OCI-M2 (cell line): Measurements from ENCODE around the gene RLN3.
"Not testable (repeated sequence)": the region's sequence is repeated elsewhere in the genome, so short reads cannot be mapped to it uniquely, and the experiment has no call there.

Experiments
- DNase-seq: peaks from one replicate; lab custom pipeline; 2025; ENCODE audit not compliant: unreplicated experiment; lab: John Stamatoyannopoulos, UW

The RLN3 gene

DNA sequence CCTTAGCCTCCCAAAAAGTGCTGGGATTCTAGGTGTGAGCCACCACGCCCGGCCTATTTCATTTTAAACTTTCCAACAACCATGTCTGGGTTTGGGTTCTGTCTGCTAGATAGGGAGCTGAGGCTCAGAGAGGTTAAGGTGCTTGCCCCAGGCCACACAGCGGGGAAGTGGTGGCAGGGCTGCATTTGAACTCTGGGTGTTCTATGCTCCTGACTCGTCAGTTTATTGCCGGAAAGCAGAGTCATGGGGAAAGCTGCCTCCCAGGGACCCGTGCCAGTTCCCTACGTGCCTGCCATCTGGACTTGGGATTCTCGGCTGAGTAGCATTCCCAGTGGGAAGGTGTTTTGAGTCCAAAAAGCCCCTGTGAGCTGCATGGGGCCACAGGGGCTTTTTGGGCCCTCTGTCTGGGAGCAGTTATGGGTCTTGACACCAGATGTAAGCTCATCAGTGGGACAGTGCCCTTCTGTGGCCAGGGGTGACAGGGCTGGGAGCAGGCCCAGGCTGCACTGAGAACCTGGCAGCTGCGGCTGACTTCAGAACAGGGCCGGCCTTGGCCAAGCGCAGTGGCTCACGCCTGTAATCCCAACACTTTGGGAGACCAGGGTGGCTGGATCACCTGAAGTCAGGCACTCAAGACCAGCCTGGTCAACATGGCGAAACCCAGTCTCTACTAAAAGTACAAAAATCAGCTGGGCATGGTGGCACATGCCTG, 32.8 kb upstream of the RLN3 start:
- no peak for DNase-seq

DNA sequence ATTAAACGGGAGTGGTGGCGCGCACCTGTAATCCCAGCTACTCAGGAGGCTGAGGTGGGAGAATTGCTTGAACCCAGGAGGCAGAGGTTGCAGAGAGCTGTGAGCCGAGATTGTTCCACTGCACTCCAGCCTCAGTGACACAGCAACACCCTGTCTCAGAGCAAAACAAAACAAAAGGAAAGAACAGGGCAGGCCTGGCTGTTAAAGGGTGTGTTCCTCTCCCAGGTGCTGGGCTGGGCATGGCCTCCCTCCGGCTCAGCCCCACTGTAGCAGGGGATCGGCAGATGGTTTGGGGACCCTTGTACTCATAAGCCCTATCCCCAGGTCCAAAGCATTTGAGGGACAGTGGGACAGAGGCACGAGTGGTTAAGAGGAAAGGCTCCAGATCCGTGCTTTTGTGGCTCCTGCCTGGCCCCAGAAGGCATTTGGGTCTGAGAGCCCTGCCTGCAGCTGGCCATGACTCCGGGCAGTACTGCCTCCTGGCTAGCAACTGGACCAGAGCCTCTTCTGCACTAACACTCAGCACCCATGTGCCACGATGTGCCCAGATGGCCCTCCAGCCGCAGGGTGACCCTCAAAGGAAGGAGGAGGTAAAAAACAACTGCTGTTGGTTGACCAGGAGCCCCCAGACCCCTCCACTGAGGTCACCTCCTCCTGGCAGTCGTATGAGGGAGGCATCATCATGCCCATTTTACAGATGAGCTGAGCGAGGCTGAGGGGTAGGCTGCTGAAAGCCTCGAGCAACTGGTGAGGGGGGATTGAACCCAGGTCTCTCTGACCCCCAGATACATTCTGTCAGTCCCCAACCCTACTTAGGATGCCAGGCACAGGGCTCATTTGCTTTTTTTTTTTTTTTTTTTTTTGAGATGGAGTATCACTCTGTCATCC, 31.8 kb upstream of the RLN3 start:
- no peak for DNase-seq

DNA sequence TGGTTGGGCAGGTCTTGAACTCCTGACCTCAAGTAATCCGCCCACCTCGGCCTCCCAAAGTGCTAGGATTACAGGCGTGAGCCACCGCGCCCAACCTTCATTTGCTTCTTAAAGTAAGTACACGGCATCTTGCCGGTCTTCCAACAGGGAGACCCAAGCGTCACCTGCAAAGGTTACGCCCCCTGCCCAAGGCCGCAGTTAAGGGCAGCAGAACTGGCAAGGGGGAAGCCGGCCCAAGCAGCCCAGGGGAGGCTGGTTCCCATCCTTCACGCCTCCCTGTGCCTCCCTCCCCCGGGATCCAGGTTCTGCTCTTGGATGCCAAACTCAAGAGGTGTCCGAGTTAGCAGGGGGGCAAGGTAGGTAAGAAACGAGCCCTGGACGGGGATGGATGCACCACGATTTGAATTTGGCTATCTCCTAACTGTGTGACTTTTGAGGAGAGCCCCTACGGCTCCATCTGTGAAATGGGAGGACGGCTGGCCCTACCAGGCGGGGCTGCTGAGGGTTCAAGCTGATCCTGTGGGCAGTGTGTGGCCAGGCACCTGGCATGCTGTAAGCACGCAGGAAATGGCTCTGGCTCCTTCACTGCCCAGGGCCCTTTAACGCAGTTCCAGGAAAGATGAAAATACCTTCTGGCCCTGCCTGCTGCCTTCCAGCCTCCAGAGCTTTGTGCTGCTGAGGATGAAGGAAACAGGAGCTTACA, 30.9 kb upstream of the RLN3 start:
- no peak for DNase-seq

DNA sequence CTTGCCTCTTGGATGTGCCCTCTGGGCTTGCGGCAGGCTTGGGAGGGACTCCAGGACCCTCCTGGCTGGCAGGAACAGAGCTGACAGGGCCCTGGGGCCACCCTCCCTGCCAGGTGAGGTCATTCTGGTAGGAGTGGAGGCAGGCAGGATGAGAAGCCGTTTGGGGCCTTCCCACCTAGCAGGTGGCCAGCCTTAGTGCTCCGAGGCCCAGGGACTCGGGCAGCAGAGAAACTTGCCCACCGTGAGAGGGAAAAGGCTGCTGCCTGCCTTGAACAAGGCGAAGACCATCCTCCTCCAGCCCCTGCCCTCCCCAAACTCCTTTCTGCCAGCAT, 30.4 kb upstream of the RLN3 start:
- DNase-seq, result no peak

DNA sequence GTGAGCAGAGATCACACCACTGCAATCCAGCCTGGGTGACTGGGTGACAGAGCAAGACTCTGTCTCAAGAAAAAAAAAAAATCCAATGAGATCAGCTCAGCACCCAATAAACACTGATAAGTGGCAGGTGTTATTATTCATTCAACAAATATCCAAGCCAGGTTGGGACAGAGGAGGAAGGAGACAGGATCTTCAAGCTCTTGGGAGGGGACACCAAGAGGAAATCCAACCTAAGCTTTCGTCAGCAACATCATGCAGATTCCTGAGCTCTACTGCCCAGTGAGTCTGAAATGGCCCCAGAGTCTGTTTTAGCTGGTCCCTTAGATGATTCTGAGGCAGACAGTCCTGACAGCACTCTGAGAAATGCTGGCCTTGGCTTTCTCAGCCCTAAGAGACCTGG, 29.5 kb upstream of the RLN3 start:
- DNase-seq, result no peak

DNA sequence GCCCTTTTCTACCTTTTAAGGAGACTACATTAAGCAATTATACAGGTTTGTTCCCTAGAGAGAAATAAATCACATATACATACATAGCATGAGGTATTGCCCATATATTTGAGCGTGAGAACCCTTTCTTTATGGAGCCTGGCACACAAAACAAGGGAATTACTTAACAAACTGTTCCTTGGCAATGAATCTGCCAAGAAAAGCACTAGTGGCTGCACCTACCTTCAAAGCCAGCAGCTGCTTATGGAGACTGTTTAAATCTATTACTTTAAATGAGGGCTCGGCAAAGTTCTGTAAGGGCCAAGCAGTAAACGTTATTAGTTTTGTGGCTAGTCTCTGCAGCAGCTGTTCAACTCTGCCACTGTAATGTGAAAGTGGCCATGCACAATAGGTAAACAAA, 28.9 kb upstream of the RLN3 start:
- no peak for DNase-seq

DNA sequence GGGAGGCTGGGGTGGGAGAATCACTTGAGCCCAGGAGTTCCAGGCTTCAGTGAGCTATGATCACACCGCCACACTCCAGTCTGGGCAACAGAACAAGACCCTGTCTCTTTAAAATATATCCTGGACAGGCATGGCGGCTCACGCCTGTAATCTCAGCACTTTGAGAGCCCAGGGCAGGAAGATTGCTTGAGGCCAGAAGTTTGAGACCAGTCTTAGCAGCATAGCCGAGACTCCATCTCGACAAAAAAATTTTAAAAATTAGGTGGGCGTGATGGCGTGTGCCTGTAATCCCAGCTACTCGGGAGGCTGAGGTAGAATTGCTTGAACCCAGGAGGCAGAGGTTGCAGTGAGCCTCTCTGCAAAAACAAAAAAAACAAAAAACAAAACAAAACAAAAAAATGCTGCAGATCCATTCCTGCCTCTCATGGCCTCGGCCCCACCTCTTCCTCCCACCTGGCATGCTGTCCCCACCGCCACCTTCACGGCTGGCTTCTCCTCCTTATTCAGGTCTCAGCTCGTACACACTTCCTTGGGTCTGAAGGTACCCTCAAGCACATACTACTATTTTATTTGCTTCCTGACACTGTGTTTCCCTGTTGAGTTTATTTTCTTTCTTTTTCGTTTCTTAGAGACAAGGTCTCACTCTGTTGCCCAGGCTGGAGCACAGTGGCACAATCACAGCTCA, 27.1 kb upstream of the RLN3 start:
- no peak for DNase-seq

DNA sequence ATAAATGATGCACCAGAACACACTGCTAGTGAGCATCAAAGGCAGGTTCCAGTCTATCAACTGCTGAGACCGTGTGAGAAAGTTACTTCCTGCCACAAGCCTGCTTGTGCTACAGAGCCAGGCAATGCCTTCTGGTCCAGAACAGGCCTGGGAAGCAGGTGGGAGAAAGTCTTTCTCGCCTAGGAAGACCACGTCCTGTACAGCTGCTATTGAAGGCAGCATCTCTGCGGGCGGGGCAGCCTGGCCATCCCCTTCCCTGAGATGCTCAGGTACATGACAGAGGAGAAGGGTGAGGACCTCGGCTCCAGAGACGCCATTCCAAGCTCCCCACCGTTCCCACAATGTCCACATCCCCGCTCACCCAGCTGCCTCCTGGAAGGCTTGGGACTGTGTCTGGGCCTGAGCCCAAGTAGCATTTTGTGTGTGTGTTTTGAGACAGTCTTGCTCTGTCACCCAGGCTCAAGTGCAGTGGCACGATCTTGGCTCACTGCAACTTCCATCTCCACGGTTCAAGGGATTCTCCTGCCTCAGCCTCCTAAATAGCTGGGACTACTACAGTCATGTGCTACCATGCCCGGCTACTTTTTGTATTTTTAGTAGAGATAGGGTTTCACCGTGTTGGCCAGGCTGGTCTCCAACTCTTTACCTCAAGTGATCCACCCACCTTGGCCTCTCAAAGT, 25.2 kb upstream of the RLN3 start:
- DNase-seq, result no peak

DNA sequence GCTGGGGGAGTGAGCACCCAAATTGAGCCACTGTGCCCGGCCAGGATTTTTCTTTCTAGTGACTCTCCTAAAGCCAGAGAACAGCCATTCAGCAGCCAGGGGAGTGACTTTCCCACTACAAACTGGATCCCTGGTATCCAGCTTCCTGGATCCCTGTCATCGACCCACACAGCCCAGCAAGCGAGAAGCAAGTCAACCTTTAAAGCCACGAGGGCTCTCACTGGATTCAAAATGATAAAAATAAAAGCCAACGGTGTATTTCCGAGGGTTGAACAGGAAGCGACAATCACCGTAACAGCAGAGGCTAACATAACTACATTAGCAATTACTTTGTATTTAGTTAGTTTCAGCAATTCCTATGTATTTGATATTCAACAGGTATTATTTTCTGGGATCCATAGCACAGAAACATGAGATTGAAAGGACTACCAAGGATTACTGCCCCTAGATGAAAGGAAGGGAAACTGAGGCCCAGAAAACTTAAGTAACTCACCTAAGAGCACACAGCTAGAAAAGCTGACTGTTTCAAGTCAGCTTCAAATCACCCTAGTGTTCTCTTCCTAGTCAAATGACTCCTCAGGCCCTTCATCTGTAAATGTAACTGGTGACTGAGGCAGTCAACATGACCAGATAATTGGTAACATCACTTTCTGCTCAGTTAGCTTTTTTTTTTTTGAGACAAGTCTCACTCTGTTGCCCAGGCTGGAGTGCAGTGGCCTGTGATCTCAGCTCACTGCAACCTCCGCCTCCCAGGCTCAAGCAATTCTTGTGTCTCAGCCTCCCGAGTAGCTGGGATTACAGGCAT, 24.5 kb upstream of the RLN3 start:
- DNase-seq, result no peak

DNA sequence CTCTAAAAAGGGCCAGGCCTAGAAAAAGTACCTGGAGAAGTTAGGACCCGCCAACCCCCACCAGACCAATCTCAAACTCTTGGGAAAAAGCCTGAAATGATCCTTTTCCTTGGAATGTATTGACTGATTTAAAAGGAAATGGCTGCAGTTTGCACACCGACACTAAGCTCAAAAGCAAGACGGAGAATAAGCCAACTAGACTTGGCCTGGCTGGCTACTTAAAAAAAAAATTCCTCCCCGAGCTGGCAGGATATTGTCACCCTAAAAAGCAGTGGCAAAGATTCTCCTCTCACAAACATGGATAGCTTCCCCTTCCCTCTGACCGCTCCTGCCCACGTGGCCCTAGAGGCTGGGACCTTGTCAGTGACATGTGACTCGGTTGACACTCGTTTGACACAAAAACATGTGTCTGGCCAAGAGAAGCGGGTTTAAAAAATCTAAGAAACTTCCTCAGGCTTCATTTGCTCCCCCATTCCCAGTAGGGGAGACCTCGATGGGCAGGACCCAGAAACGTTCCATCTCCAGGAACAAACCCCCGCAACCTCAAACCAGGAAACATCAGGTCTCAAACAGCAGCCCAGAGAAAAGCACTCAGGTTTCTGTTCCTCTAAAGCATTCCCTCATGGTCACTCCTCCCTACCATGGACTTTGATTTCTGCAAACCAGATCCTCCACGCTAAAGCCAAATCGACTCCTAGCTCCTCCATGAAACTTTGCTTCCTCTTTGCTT, 23.2 kb upstream of the RLN3 start:
- peak; percentile 76 for DNase-seq

DNA sequence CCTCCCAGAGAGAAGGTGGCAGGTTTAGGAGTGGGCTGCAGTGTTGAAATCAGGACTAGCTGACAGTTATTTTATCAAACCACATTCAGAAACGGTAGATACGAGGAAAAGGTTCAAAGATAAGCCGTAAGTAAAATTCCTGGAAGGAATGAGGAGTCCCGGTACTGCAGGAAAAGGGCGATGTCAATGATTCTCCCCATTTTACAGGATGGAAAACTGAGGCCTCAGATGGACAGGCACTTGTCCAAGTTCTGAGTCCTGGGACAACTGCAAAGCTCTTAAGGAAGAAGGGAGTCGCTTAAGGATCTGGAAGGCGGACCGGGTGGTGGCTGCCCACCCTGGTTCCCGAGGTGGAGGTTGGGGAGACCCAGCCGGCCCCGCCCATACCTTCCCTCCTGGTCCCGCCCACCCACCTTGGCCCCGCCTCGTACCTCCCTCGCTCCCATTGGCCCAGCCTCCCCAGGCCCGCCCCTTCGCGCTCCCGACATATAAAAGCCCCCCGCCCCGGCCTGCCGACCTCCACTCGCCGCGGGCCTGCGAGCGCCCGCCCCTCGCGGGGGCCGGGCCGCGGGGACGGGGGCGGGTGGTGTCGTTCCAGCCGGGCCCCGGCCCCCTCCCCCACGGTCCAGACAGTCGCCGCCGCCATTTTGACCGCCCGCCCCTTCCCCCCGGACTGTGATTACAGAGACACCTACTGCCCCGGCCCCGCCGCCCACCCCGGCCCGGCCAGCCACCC, 22.4 kb upstream of the RLN3 start:
- DNase-seq, result peak; percentile 88

DNA sequence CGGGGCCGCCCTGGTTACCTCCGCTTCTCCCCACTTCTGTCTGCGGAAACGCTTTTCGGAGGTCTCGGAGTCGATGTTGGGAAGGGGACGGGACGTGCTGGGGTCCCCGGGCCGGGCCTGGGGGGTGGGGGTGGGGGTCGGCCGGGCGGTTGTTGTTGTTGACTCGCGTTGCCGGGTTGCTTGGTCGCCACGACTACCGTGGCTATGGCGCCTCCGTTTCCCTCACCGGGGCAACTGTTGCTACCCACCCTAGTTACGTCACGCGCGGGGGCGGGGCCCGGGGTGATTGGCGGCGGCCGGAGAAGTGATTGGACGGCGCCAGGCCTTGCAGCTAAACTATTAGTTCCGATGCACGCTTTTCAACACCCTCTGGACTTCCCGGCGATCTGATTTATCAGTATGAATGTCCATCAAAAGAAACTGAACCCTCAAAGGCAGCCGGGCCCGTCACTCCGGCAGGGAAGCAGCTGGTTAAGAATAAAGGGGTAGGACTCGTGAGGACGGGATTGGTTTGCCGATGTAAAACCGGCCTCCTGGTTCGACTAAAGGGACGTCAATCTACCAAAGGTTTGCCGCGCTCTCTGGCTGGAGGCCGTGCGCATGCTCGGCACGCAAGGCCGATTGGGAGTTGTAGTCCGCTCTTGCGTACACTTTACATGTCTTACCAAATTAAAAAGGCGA, 21.7 kb upstream of the RLN3 start, which contains the start of gene RFX1:
Gene RFX1, minus strand, starts transcription at position 236 of the 681 bp plus-strand sequence. CDS start 12,477 bp downstream, outside the sequence.
- peak; percentile 99 for DNase-seq

DNA sequence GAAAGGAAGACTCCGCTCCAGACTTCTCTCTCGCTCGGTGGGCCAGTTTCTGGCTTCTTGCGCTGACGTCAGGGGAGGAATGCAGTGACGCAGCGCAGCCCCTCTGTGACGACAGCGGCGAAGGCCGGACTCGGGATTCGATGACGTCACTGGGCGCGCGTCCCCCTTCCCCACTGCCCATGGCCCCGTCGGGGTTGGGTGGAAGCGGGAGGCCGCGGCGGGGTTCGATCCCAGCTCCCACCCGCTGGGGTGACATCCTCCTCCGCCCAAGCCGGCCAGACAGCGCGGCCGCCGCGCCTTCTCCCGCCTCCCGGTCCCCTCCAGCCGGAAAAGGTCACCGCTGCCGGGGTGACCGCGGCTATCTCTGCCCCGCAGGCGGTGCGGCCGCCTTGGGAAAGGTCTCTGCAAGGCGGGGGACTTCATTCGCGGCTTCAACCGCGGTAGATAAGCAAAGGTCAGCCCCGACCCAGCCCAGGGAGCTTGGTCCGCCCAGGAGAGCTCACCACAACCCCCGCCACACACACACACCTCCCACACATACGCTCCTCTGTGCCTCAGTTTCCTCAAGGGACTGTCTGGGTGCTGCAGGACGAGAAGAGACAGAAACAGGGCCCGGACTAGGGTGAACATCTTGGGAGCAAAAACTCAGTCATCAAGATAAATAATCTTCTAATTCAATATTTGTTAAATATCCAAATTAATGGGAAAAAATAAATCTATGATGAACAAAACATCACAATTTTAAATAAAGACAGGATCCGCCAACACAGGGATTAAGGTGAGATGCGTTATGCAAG, 21.0 kb upstream of the RLN3 start:
- peak; percentile 99 for DNase-seq

DNA sequence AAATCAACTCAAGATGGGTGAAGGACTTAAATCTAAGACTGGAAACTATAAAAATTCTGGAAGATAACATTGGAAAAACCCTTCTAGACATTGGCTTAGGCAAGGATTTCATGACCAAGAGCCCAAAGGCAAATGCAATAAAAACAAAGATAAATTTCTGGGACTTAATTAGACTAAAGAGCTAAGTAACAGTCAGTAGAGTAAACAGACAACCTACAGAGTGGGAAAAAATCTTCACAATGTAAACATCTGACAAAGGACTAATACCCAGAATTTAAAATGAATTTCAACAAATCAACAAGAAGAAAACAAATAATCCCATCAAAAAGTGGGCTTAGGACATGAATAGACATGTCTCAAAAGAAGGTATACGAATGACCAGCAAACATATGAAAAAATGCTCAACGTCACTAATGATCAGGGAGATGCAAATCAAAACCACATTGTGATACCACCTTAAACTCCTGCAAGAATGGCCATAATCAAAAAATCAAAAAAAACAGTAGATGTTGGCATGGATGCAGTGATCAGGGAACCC, 15.5 kb upstream of the RLN3 start:
- no peak for DNase-seq

DNA sequence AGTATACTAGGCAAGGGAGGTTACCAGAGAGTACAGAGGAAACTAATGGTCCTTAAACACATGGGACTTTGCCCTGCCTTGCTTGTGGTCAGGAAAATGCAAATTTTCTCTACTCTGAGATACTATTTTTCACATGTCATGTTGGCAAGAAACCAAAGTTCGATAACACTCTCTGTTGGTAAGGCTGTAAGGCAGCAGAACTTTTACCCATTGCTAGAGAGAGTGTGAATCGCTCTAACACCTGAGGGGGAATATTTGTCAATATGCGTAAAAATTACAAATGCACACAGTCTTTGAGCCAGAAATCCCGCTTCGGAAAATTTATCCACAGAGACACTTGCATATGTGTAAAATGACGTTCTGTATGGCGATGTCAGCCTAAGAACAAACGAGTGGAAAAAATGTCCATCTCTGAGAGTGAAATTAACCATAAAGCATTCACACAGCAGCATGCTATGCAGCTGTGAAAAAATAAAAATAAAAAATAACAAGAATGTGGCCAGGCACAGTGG, 12.4 kb upstream of the RLN3 start:
- DNase-seq, result no peak

DNA sequence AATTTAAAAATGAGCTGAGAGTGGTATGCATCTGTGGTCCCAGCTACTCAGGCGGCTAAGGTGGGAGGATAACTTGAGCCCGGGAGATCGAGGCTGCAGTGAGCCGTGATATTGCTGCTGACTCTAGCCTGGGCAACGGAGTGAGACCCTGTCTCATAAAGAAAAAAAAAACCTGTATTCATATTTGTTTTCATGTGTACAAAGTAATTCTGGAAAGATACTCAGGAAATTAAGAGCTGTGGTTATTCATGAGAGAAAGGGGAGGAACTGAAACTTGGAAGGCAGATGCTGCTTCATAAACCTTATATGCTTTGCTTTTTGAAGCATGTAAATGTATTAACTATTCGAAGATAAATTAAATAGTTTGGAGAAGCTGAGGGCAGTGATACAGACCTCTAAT, 8.8 kb upstream of the RLN3 start:
- DNase-seq, result no peak

DNA sequence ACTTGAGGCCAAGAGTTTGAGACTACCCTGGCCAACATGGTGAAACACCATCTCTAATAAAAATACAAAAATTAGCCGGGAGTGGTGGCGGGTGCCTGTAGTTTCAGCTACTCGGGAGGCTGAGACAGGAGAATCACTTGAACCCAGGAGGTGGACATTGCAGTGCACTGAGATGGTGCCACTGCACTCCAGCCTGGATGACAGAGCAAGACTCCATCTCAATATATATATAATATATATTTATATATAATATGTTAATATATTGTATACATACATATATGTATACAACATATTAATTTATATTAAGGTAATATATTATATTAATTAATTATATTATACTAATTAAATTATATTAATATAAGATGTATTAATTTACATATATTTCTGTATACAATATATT, 8.2 kb upstream of the RLN3 start:
- not testable (repeated sequence) for DNase-seq
